HG03280 (cell line): ENCODE results near the gene ATG9A.
A peak's percentile ranks its signal among the peaks of the same experiment; 100 is the strongest.

ENCODE experiments used
- ATAC-seq: cut with Tn5 transposase; IDR thresholded peaks from one replicate; pipeline ENCODE4 v1.9.1; 2021; ENCODE audit warnings: mild to moderate bottlenecking, moderate library complexity; ENCODE audit not compliant: unreplicated experiment

The ATG9A gene

DNA sequence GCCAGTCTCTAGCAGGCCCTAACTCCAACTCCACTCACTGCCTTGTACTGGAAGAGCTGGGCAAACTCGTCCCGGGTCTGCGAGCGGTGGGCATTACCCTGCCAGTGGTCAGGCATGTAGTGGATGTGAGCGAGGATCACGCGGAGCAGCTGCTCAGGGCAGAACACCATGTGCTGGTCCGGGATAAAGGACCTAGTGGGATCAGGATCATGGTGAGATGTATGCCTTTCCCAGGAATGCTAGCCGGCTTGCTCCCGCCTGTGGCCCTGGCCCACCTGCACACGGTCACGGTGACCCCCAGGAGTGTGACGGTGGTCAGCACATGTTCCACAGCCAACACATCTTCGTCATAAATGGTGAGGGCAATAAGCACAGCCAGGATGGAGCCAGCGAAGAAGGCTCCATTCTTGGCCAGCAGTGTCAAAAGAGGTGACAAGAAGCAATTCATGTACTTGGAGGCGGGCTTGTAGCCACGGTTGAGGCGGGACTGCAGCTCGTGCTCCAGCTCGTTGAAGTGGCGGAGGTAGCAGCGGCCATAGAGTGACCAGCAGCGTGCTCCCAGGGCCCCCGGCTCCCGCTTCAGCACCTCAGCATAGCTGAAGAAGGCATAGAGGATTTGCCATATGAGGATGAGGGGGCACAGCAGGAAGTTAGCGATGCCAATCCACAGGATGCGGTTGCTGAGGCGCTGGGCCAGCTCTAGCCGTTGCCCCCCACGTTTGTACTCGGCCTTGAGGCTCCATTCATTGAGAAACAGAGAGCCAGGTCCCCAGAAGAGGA, 5.4 kb downstream of the ATG9A start:
- ATAC-seq = no peak

DNA sequence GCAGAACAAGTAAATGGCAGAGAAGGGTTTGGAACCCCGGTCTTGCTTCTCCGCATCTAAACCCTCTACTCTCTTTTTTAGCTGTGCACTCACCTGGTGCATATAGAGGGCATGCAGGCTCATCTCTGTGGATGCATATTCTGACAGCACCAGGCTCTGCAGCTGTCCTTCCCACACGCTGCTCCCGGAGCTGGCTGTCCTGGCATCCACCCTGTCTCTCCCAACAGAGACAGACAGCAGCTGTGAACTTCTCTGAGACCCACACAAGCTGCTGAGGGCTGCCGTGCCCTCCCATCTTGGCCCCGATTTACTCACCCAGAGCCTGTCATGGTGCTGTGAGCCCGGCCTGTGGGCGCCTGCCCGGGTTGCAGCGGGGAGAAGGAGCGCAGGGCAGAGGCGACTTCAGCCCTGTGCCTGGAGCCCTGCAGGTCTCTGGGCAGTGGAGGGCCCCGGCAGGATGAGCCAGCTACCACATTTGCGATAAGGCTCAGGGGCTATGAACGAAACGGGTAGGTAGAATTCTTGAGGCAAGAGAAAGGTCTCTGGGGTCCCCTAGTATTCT, 7.4 kb downstream of the ATG9A start:
- ATAC-seq = no peak

DNA sequence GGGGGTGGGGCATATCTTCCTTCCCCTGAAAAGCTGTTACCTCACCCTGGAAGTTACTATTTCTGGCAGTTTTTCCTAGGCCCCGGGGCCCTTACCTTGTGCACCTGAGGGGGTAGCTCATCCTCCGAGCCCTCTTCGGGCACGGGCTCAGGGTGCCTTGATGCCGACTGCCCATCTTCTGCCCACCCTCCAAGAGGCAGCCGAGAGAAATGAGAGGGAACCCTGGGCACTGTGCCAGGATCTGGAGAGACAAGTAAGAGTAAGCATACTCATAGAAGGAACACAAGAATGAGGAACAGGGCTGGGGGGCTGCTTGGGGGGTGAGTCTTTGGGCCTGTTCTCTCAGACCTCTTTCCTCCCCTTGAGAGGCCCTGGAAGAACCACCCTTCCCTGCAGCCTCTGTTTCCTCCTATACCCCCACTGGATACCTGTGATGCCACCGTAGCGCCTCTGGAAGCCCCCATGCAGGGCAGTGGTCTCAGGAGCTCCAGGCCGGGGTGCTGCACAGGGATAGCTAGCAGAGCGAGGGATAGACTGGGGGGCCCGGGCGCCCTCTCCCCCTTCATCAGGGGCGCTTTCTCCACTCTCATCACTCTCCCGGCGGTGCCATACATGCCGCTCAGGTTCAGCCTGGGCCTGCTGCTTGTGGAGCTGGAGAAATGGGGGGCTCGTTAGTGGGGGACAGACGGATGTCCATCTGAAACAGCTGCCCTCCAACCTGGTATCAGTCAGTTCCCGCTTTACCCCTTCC, 8.6 kb downstream of the ATG9A start:
- ATAC-seq = no peak

DNA sequence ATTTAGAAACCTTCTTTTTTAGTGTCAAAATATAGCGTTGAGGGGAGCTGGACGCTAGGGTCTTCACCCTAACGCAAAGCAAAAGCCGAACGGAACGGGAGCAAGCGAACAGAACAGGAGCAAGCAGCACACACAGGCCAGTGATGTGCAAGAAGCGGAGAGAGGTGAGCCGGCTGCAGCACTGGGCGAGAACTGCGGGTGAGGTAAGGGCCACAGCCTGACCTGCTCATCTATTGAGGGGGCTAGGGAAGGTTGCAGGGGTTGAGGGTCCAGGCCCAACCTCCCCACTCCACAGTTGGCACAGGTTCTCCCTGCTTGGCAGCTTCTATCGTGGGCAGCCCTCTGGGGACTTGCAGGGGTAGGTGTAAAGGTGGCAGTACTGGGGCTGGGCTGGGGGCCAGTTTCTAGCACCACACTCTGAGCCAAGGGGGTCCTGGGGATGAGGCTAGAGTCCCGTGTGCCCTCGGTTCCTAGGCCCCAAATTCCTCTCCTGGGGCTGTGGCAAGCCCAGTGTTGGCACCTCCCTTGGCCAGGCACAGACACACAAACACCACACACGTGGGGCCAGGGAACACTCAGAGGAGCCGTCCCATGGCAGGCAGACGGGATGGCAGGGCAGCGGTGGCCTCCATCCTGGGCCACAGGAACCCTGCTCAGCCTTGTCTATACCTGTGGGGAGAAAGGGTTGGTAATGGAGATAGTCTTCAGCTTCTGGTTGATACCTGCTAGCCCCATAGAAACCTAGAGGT, 9.5 kb downstream of the ATG9A start:
- no peak for ATAC-seq

DNA sequence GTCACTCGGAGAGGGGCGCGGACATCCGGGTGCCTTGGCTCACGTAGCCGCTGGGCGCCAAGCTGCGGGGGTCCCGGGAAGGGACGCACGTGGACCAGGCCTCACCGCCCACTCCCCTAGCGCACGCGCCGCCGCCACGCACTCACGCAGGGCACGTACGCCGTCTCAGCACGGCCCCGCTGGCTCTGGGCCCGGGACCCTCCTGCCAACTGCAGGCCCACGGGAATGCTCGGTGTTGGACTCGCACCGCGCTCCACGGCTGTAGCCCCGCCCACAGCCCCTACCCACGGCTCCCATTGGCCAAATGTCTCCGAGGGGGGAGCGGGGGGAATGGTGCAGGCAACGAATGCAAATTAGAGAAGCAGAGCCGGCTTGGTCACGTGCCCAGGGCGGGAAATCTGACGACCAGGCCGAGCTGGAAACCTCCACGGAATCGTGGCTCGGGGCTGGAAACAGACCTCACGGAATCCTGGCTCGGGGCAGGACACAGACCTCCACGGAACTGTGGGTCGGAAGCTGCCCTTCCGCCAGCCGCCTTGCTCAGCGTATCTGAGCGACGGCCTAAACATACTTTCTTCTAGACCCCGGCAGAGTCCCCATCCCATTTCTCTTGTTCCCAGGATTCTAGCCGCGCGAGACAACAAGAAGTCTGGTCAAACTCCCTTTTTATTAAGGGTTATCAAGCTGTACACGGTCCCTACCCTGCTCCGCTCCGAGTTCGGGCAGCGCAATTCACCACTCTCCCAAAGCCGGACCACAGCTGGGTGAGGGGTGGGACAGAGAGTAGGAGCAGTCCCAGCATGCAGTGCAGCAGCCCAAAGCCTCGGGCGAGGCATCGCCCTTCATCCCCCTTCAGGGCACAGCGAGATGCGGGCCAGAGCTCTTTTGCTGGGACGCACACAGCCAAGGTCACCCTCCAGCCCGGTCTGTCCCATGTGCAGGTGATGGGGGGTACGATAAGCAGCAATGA, 10.4 kb downstream of the ATG9A start, which contains the start of gene ABCB6:
TSS of gene ABCB6 (minus strand) at position 227 of the 970 bp plus-strand sequence. CDS start 285 bp downstream, outside the sequence.
- peak; percentile 83 for ATAC-seq

DNA sequence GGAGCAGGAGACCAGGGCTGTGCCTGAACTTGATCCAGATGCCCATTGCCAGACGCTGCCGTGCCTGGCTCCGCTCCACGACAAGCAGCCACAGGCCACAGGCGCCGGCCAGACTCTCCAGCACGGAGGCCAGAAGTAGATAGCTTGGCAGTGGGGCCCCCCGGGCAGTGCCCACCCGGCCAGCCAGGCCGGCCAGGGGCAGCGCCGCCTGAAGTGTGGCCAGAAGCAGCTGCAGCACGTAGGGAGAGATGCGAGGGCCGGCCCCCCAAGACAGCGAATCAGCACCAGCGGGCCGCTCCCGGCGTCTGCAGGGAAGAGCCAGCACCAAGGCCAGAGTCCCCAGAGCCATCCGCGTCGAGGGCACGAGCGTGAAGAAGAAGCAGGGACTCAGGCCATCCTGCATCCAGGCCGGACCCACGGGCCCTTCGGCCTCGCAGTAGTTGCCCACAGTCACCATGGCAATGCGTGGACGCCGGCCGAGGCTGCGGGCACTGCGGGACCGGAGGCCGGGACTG, 11.2 kb downstream of the ATG9A start:
- ATAC-seq = peak; percentile 15

DNA sequence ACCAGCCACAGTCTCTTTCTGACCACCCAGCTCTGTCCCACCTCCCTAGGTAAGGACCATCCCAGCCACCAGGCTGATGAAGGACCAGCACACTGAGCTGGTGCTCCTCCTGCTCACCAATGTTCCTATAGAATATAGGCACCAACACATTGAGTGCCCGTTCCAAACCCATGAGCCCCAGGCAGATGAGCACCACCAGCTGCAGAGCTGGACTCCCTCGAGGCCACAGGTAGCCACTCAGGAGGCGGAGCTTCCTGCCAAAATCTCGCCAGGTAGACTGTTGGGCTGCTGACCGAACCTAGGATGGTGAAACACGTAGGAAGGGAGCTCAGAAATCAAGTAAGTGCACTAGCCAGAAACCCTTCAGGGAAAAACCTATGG, 12.9 kb downstream of the ATG9A start:
- no peak for ATAC-seq

DNA sequence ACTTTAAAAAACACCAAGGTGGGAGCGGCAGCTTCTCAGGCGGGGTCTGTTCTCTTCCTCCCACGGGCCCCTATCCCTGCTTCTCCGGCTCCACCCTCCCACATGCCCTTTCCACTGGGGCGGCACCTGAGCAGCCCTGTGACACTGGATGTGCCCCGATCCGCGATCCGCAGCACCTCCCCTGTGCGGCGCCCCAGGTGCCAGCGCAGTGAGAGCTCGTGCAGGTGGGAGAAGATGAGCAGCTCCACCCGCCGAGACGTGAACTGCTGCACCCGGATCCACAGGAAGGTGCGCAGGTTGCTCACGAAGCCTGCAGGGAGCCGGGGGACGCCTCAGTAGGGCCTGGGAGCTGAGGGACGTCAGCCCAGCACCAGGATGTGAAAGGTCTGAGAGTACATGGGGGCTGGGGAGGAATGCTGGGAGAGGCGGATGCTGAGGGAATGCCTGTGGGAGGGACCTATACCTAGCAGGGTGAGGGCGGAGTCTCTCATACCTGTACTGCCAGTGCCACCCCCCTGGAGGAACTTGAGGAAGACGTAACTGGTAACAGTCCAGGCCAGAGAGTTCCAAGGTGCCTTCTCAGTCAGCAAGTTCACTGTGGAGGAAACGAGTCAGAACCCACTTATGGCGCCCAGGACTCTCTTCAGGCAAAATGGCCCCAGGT, 13.4 kb downstream of the ATG9A start:
- ATAC-seq = no peak

DNA sequence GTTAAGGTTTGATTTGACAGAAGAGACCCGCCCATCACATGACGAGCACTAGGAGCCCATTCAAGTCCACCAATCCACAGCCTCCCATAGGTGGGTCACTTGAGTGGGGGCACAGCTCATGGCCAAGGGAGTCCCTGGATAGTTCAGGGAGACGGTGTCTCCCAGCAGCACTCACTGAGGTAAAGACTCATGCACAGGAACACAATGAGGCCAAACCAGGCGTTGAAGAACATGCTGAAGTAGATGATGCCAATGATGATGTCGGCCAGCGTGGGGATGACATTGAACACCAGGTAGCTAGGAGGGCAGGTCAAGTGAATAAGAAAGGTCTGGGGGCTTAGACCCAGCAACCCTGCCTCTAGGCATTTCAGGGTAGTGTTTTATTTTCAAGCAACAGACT, 14.7 kb downstream of the ATG9A start:
- ATAC-seq = no peak

DNA sequence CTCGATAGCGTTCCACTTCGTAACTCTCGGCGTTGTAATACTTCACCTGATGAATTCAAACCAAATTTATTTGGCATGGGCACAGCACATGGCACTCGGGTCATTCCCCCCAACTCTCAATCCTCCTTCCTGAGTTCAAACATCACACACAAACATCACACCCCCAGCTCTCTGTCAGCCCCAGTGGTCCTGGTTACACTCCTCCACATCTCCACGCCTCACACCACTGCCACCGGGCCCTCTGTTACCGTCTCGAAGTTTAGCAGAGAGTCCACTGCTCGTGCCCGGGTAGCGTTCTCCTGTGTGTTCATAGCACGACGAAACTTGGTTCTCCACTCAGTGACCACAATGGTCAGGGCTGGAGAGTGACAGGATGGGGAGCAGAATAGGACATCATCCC, 15.3 kb downstream of the ATG9A start:
- ATAC-seq = no peak

DNA sequence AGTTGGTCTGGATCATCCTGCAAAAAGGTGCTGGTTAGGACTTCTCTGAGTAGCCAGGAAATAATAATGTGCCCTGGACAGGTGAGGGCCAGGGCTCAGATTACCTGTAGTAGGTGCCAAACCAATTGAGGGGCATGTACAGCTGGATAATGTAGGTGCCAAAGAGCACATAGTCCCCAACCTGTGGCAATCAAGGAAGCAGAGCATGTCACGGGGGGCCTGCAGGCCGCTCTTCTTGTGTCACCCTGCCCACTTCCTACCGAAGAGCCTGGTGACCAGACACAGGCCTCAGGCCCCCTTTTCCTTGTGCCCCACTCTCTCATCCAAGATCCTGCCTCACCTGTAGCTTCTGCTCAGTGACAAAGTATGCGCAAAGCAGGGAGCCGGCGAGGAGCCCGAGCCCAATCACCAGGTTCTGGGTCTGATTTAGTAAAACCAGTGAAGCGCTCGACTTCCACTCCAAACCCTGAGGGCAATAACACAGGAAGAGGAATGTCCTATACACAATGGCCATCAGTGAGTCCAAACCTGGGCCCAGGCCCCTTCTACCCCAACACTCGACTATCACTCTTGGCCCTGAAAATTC, 15.9 kb downstream of the ATG9A start:
- no peak for ATAC-seq

DNA sequence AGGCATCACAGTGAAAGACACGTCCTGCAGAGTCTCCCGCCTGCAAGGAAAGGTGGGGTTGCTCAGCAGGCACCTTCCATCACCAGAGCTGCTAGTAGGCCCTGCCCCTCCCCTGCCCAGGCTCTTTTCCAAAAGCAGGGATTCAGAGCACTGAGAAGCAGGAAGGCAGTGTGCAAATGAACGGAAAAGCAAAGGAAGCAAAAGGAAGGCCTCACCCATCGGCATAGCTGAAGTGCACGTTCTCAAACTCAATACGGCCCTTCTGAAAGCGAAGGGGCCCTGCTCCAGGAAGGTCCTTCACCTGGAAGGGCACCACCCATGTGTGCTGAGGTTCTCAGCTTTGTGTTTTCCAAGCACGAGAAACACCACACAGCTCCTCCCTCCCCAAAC, 16.4 kb downstream of the ATG9A start:
- no peak for ATAC-seq

DNA sequence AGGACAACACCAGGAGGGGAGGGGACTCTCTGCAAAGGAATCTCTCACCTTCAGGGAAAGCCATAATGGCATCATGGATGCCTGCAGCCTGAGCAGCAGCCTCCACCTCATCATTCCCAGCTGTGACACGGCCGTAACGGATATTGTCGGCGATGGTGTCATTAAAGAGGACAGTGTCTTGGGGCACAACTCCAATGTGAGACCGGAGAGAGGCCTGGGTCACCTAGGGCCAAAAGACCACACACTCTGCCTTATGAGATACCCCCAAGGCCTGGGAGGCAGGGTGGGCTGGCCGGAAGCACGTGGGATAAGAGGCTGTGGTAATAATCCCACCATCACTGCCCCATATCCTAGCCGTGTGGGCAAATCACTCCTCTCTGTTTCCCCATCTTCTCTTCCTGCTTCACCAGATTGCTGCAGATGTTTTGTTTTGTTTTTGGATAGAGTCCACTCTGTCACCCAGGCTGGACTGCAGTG, 18.5 kb downstream of the ATG9A start:
- no peak for ATAC-seq

DNA sequence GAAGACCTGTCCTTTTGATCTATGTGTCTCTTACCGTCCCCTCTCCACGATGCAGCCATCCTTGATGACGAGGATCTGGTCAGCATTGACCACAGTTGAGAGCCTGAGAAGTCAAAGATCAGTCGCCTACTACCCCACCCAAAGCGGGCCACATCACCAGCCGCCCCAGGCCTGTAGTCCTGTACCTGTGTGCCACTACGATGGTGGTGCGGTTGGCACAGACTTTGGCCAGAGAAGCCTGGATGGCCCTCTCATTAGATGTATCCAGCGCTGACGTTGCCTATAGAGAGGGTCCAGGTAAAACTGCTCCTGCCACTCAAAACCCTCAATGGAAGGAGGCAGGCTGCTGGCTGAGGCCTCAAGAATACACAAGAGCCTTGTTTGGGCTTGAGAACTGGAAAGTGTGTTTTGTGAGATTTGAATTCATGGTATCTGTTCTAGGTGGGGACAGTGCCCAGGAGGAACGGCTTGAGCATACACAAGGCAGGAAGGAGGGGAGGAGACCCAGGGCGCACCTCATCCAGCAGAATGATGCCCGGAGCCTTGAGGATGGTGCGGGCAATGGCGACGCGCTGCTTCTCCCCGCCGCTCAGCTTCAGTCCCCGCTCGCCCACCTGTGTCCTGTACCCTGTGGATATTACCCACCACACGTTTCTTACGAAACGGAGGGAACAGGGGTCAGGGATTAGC, 19.1 kb downstream of the ATG9A start:
- no peak for ATAC-seq

DNA sequence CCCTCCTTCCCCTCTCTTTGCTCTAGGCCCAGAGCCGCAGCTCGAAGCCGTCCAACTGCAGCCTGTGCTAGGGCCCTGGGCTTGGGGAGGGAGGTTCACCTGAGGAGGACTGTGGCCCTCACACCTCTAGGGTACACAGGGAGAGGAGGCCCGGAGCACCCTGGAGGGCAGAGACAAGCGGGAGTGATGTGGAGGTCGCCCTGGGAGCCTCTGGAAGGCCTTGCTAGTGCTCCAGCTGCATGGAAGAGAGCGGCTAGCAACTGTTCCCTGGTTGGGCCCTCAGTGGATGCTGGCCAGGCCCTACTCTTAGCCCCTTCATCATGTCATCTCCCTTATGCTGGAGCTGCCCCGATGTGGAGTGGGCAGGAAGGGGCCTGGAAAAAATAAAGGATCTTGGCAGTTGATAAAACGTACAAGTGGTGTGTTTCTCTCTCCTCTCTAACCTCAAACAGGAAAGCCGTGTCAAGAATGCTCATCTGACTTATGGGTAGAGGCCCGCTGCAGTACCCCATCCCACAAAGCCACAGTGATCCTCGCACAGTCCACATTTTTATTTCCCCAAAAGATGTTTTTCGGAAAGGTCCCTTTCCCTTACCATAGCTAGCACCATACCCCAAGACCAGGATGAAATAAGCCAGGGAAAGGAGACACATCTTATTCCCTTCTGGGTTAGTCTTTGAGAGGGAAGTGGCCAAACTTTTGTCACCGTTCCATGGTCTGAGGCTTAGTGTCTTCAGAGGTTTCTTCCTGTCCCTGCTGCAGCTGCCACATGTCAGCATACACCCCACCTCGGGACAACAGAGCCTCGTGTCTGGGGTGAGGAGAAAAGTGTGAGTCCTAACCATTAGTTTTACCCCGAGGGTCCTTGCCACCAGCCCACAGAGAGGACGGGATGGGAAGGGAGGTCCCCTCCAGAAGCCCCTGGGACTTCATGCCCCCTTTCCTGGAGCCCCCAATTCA, 19.9 kb downstream of the ATG9A start:
- no peak for ATAC-seq

DNA sequence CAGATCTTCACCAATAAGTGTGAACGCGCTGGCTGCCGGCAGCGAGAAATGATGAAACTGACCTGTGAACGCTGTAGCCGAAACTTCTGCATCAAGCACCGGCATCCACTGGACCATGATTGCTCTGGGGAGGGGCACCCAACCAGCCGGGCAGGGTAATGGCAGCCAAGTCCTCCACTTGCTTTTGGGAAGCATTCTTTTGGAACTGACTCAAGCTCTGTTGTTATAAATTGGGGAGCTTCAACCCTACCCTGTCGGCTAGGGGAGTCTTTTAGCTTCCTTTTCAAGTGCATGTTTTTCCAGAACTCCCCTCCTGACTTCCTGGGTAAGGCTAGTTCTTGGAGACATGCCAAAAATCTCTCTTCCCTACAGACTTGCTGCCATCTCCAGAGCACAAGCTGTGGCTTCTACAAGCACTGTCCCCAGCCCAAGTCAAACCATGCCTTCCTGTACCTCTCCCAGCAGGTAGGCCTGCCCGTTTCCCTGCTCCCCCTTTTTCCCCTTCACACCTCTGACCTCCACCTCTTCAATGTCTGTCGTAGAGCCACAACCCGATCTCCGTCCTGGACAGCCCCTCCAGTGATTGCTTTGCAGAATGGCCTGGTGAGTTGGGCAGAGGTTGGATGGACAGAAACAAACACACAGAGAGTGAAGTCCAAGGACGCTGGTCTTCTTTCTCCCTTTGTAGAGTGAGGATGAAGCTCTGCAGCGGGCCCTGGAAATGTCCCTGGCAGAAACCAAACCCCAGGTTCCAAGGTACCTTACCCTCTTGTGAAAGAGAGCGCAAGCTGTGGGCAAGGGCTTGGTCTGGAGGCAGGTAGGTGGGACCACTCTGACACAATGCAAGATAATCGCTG, 21.3 kb downstream of the ATG9A start:
- no peak for ATAC-seq
